Spleen (tissue), 11 donors: Measurements from ENCODE around the gene CRYAB. TPM values are rescaled to one million over a fixed set of nuclear protein-coding genes. Genes with fewer than 3 reads are reported as not detected.

ENCODE experiments used
- DNase-seq: peaks from one replicate; pipeline ENCODE4 v3.0.0-alpha.2; 2020
- H3K27ac ChIP-seq, 8 donors: fragments of 200-600 bp; sonication (generic) in 7 of 8; 1 replicate in 4 of 8; 2 replicates in 4 of 8; pipeline versions ENCODE4 v1.5.0 to v1.8.0; 2016 to 2021; ENCODE audit warnings: inconsistent platforms in 4 of 8, mild to moderate bottlenecking in 4 of 8, moderate library complexity in 1 of 8
- H3K27me3 ChIP-seq, 7 donors: fragments of 200-600 bp; sonication (generic) in 6 of 7; replicated peaks in 1 of 7; 1 replicate in 4 of 7; 2 replicates in 3 of 7; pipeline versions ENCODE4 v1.5.0 to v1.8.0; 2016 to 2021; ENCODE audit warnings: inconsistent platforms in 3 of 7, mild to moderate bottlenecking in 1 of 7
- H3K36me3 ChIP-seq, 6 donors: fragments of 200-600 bp; sonication (generic) in 5 of 6; 1 replicate in 4 of 6; 2 replicates in 2 of 6; pipeline versions ENCODE4 v1.5.0 to v1.8.0; 2016 to 2021; ENCODE audit warnings: inconsistent platforms in 2 of 6
- H3K4me1 ChIP-seq, 6 donors: fragments of 200-600 bp; sonication (generic) in 5 of 6; 1 replicate in 3 of 6; 2 replicates in 3 of 6; pipeline versions ENCODE4 v1.5.0 to v1.8.0; 2016 to 2021; ENCODE audit warnings: inconsistent platforms in 3 of 6
- H3K4me3 ChIP-seq, 8 donors: fragments of 200-600 bp; sonication (generic) in 7 of 8; 1 replicate in 4 of 8; 2 replicates in 4 of 8; pipeline versions ENCODE4 v1.5.0 to v1.8.0; 2016 to 2021; ENCODE audit warnings: inconsistent platforms in 4 of 8, mild to moderate bottlenecking in 4 of 8, moderate library complexity in 2 of 8
- H3K9me3 ChIP-seq, 8 donors: fragments of 200-600 bp; sonication (generic) in 7 of 8; 1 replicate in 4 of 8; 2 replicates in 4 of 8; pipeline versions ENCODE4 v1.5.0 to v1.8.0; 2016 to 2021; ENCODE audit warnings: inconsistent platforms in 4 of 8
- POLR2A ChIP-seq, 3 donors: fragments of 450-650 bp; IDR thresholded peaks; one replicate each; pipeline ENCODE4 v1.5.1; 2017; ENCODE audit warnings: antibody characterized with exemption in 3 of 3, mild to moderate bottlenecking in 1 of 3
- POLR2AphosphoS5 ChIP-seq, 3 donors: sonication (generic); formaldehyde crosslinking; IDR thresholded peaks; one replicate each; pipeline ENCODE4 v1.5.1; 2017; ENCODE audit warnings: antibody characterized with exemption in 3 of 3
- WGBS, 5 donors: extraction: QIAGEN DNeasy Blood & Tissue Kit in 3 of 5; methylation state at CpG; one replicate each; pipeline versions ENCODE4 v1.1.5 to v1.1.7; 2013 to 2018; 5-methylcytosine and 5-hydroxymethylcytosine counted together
- intact Hi-C: fragments of 100-400 bp; cut with DNase I; formaldehyde crosslinking; loops from one replicate; pipeline ENCODE4 v1.15.0; 2023; ENCODE audit warnings: low total_unique reads
- polyA plus RNA-seq, 3 donors: library from polyadenylated mRNA; stranded (reverse); fragments of 200-250 nt; gene quantifications; one replicate each; pipeline ENCODE4 v1.2.1, GENCODE V29; 2013
- total RNA-seq, 7 donors: library from RNA; depleted of rRNA in 3 of 7; stranded (reverse); fragments of >200 nt in 3 of 7; fragmentation: NEBNext Ultra II Directional in 4 of 7; extraction: Animal tissue kit (Norgen Biotek cat#: 25700) in 4 of 7; gene quantifications; one replicate each; pipeline versions ENCODE4 v1.1.0 to v1.2.1, GENCODE V29; 2016 to 2021
- TF ChIP-seq, protein P1 (sequence below), 11 experiments: fragments of 200-600 bp in 7 of 11; fragments of 450-650 bp in 4 of 11; sonication (generic) in 4 of 11; IDR thresholded peaks in 8 of 11; conservative IDR thresholded peaks in 3 of 11; 1 replicate in 7 of 11; 2 replicates in 4 of 11; pipeline versions ENCODE4 v1.4.0 to v1.8.0; 2016 to 2021; ENCODE audit warnings: antibody characterized with exemption in 11 of 11, inconsistent platforms in 4 of 11, mild to moderate bottlenecking in 1 of 11
- donor health status: healthy with polysubstance abuse.
- donor health status: DM: no; HTN: no; CAD: no; lungs with moderate emphysema.
- donor health status: DM: no; HTN: no; CAD: no.
- donor health status: Bipolar disorder and iron deficiency.
- donor health status: healthy.
- donor health status: DM: no; HTN: no; CAD: no.
- donor health status: DM: yes; HTN: yes; CAD: no.

The CRYAB gene
- total and polyA plus RNA-seq, 10 donors: 11.2 to 78.7 (median 53.8) TPM

DNA sequence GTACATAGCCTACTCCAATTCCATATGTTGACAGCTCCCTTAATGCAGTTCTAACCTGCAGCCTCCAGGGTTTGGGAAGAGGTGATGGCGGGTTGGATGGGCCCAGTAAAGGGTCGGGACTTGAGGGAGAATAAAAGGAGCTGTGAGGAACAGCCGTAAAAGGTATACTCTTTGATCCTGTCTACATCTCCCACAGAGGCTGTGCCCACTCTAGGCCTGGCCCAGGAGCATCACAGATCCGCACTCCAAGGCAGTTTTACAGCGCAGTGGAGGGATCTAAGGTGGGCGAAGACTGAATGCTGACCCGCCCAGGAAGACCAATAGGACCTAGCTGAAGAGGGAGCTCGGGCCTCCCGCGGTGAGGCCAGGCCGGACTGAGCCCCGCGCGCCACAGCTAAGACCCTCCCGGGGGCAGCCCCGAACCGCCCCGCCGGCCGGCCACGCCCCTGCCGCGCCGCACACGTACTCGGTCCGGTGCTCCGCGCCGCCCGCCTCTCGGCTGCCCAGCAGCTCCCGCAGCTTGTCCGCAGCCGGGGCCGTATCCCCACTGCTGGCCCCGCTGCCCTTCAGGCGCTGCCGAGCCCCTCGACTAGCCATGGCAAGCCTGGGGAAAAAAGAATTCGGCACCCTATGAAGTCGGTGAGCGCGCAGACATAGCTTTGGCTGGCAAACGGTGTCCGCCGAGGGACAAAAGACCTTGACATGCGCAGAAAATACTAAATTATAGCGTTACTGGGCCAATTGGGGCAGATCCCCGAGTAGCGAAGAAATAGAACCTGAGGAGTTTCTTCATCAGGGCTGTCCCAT is 40.5 kb downstream of the CRYAB start, which contains the start of gene ALG9:
ALG9 (minus strand) TSS at position 696 of the 807 bp plus-strand sequence; CDS start at position 597, 99 bp downstream.
- TF ChIP-seq POLR2A (IDR thresholded peaks at IDR 0.05): no peak
- TF ChIP-seq, protein P1, sequence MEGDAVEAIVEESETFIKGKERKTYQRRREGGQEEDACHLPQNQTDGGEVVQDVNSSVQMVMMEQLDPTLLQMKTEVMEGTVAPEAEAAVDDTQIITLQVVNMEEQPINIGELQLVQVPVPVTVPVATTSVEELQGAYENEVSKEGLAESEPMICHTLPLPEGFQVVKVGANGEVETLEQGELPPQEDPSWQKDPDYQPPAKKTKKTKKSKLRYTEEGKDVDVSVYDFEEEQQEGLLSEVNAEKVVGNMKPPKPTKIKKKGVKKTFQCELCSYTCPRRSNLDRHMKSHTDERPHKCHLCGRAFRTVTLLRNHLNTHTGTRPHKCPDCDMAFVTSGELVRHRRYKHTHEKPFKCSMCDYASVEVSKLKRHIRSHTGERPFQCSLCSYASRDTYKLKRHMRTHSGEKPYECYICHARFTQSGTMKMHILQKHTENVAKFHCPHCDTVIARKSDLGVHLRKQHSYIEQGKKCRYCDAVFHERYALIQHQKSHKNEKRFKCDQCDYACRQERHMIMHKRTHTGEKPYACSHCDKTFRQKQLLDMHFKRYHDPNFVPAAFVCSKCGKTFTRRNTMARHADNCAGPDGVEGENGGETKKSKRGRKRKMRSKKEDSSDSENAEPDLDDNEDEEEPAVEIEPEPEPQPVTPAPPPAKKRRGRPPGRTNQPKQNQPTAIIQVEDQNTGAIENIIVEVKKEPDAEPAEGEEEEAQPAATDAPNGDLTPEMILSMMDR (IDR thresholded peaks at IDR 0.05 in 8 of 11, conservative IDR thresholded peaks at IDR 0.05 in 3 of 11): peak in 1 of 11 experiments; percentile 31
- peak; percentile 77 to 84 (median 80) for TF ChIP-seq POLR2AphosphoS5 (IDR thresholded peaks at IDR 0.05)
- peaks cover 9 to 38% (median 20%) of the 10 kb centered on the region in 6 donors for H3K4me1 ChIP-seq
- peaks cover 0 to 45% (median 29%) of the 10 kb centered on the region in 6 donors for H3K36me3 ChIP-seq
- intact Hi-C loops: no loop called here
- WGBS, 5 donors: 0 to 1% (median 1%) methylated on average over 30 to 51 of the region's 51 CpGs
- no peaks in the 10 kb centered on the region for H3K9me3 ChIP-seq
- peak within 1 kb of the TSS; percentile 81 to 98 (median 92) for H3K4me3 ChIP-seq
- H3K27ac ChIP-seq: peak within 1 kb of the TSS; percentile 91 to 96 (median 93)
- peak; percentile 93 for DNase-seq
- H3K27me3 ChIP-seq: no peaks in the 10 kb centered on the region

DNA sequence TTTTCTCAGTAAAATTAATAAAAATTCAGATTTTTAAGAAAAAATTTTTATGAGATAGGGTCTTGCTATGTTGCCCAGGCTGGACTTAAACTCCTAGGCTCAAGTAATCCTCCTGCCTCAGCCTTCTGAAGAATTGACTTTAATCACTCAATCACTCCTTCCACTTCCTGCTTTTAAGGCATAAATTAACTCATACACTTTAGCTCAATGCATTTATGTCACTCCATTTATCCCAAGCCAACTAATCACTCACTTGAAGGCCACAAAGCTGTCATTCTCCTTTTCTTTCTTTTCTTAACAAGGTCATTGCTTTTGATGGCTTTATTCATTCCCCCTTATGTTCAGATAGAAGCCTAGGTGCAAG is 41.1 kb downstream of the CRYAB start:
- Histone ChIP-seq H3K4me1 (peaks cover 9 to 38% (median 20%) of the 10 kb centered on the region in 6 donors), H3K36me3 (peaks cover 0 to 45% (median 30%) of the 10 kb centered on the region in 6 donors), H3K27me3 (no peaks in the 10 kb centered on the region), H3K9me3 (no peaks in the 10 kb centered on the region), H3K4me3 (peak overlapping the region; percentile 81 to 98 (median 92)), H3K27ac (peak overlapping the region; percentile 91 to 96 (median 93))
- TF ChIP-seq, protein P1 (IDR thresholded peaks at IDR 0.05 in 8 of 11, conservative IDR thresholded peaks at IDR 0.05 in 3 of 11): no peak
- TF ChIP-seq POLR2A (IDR thresholded peaks at IDR 0.05): no peak
- no peak for TF ChIP-seq POLR2AphosphoS5 (IDR thresholded peaks at IDR 0.05)
- intact Hi-C loops: no loop called here
- no peak for DNase-seq

DNA sequence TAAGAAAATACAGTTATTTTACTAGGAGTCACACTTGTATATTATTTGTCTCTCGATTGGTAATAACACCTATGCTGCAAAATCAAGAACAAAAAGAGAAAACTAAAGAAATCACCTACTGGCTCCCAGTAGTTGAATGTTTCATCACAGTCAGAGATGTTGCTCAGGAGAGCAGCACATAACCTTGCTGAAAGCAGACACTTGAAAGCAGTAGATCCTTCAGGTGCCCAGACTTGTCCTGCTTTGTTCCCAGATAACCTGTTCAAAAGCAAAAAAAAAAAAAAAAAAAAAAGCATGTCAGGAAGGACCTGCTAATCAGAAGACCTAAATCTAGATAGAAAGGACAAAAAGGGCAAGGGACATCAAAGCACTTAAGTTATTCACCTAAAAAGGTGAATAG is 41.5 kb downstream of the CRYAB start:
- H3K9me3 ChIP-seq: no peaks in the 10 kb centered on the region
- TF ChIP-seq POLR2AphosphoS5 (IDR thresholded peaks at IDR 0.05) (no peak), POLR2A (IDR thresholded peaks at IDR 0.05) (no peak)
- TF ChIP-seq, protein P1 (IDR thresholded peaks at IDR 0.05 in 8 of 11, conservative IDR thresholded peaks at IDR 0.05 in 3 of 11): no peak
- H3K27me3 ChIP-seq: no peaks in the 10 kb centered on the region
- peak overlapping the region in 1 of 8 donors; percentile 95 for H3K27ac ChIP-seq
- peak overlapping the region in 4 of 8 donors; percentile 91 to 98 (median 95) for H3K4me3 ChIP-seq
- intact Hi-C loops: no loop called here
- WGBS, 5 donors: 90 to 100% (median 100%) methylated on average over 1 of the region's 1 CpG
- peaks cover 0 to 45% (median 32%) of the 10 kb centered on the region in 6 donors for H3K36me3 ChIP-seq
- H3K4me1 ChIP-seq: peaks cover 9 to 38% (median 20%) of the 10 kb centered on the region in 6 donors
- no peak for DNase-seq

DNA sequence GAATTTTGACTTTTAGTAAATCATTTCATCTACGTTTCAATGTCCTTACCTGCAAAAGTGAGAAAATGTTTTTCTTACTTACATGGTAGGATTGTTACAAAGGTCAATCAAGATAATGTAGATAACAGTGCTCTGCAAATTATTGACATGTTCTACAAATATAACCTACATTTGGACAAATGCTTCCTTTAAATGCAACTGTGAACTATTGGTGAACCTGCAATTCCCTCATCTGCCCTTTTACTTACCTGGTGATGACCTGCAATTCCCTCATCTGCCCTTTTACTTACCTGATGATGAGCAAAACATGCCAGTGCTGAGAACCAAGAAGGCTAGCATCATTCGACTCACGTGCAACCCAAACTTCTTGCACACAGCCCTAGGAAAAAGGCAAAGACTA is 51.3 kb downstream of the CRYAB start:
- 94 to 99% (median 96%) methylated on average over 3 of the region's 3 CpGs for WGBS, 5 donors
- intact Hi-C loops: no loop called here
- no peak for DNase-seq
- TF ChIP-seq POLR2AphosphoS5 (IDR thresholded peaks at IDR 0.05) (no peak), POLR2A (IDR thresholded peaks at IDR 0.05) (no peak)
- TF ChIP-seq, protein P1 (IDR thresholded peaks at IDR 0.05 in 8 of 11, conservative IDR thresholded peaks at IDR 0.05 in 3 of 11): no peak
- Histone ChIP-seq H3K9me3 (no peaks in the 10 kb centered on the region), H3K4me1 (no peaks in the 10 kb centered on the region), H3K36me3 (peaks cover 0 to 100% (median 63%) of the 10 kb centered on the region in 6 donors), H3K27ac (no peak overlapping the region), H3K27me3 (no peaks in the 10 kb centered on the region), H3K4me3 (no peak overlapping the region)
